ENCODE results near the gene RAPGEF3. TPM values are rescaled to one million over a fixed set of nuclear protein-coding genes. Genes with fewer than 3 reads are reported as not detected.

The RAPGEF3 gene
- total RNA-seq, 6 experiments from 2014 or later, result 2.0 to 4.1 (median 3.1) TPM

- DNase-seq, result no peak
- Mint-ChIP-seq H3K4me3 (no peak overlapping the region), H3K4me1 (ENCODE audit: low read depth) (peaks cover 44% of the 10 kb centered on the region), H3K9me3 (no peaks in the 10 kb centered on the region), H3K27me3 (ENCODE audit: insufficient read depth) (peaks cover 5% of the 10 kb centered on the region), H3K27ac (no peak overlapping the region), H3K36me3 (ENCODE audit: low read depth) (no peaks in the 10 kb centered on the region)
- TF ChIP-seq CTCF (IDR thresholded peaks at IDR 0.05), result no peak
These were observed 27.0 kb downstream of the RAPGEF3 start for GRCh38 chr12:47731723-47732122.

DNA sequence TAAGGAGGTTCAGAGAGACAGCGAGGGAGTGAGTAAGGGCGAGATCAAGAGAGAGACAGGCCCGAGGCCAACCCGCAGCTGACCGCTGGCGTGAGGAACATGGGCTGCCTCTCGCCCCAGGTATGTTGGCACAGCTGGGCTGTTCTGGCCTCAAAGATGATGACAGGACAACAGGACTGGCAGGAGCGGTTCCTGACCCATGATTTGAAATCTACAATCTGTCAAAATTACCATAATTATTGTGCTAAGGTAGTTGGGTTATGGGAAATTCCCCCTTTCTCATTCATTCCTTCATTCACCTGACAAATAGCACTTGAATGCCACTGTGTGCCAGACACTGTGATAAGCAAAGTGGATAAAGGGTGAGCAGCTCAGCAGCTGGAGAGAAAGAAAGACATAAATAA, 28.3 kb downstream of the RAPGEF3 start:
- Mint-ChIP-seq H3K27ac (peak overlapping the region; percentile 70), H3K4me1 (ENCODE audit: low read depth) (peaks cover 57% of the 10 kb centered on the region), H3K36me3 (ENCODE audit: low read depth) (no peaks in the 10 kb centered on the region), H3K4me3 (peak overlapping the region; percentile 51), H3K27me3 (ENCODE audit: insufficient read depth) (peaks cover 5% of the 10 kb centered on the region), H3K9me3 (no peaks in the 10 kb centered on the region)
- peak; percentile 54 for DNase-seq
- TF ChIP-seq CTCF (IDR thresholded peaks at IDR 0.05), result no peak

- H3K4me3 Mint-ChIP-seq, result no peak overlapping the region
- no peaks in the 10 kb centered on the region for H3K36me3 Mint-ChIP-seq (ENCODE audit: low read depth)
- peak overlapping the region; percentile 7 for H3K27ac Mint-ChIP-seq
- H3K27me3 Mint-ChIP-seq (ENCODE audit: insufficient read depth), result peaks cover 7% of the 10 kb centered on the region
- H3K9me3 Mint-ChIP-seq, result no peaks in the 10 kb centered on the region
- TF ChIP-seq CTCF (IDR thresholded peaks at IDR 0.05), result no peak
- DNase-seq, result peak; percentile 74
- H3K4me1 Mint-ChIP-seq (ENCODE audit: low read depth), result peaks cover 60% of the 10 kb centered on the region
These were observed 29.4 kb downstream of the RAPGEF3 start for GRCh38 chr12:47729233-47729632.

GRCh38 chr12:47725893-47726292, 32.8 kb downstream of the RAPGEF3 start:
- peaks cover 2% of the 10 kb centered on the region; the same call in 1 of the 2 replicates for H3K27me3 Mint-ChIP-seq (ENCODE audit: insufficient read depth)
- DNase-seq, result peak; percentile 76
- H3K36me3 Mint-ChIP-seq (ENCODE audit: low read depth), result no peaks in the 10 kb centered on the region
- TF ChIP-seq CTCF (IDR thresholded peaks at IDR 0.05), result no peak
- no peaks in the 10 kb centered on the region for H3K9me3 Mint-ChIP-seq
- H3K4me1 Mint-ChIP-seq (ENCODE audit: low read depth), result peaks cover 65% of the 10 kb centered on the region
- H3K27ac Mint-ChIP-seq, result peak overlapping the region; percentile 85
- no peak overlapping the region; the same call in 1 of the 2 replicates for H3K4me3 Mint-ChIP-seq

DNA sequence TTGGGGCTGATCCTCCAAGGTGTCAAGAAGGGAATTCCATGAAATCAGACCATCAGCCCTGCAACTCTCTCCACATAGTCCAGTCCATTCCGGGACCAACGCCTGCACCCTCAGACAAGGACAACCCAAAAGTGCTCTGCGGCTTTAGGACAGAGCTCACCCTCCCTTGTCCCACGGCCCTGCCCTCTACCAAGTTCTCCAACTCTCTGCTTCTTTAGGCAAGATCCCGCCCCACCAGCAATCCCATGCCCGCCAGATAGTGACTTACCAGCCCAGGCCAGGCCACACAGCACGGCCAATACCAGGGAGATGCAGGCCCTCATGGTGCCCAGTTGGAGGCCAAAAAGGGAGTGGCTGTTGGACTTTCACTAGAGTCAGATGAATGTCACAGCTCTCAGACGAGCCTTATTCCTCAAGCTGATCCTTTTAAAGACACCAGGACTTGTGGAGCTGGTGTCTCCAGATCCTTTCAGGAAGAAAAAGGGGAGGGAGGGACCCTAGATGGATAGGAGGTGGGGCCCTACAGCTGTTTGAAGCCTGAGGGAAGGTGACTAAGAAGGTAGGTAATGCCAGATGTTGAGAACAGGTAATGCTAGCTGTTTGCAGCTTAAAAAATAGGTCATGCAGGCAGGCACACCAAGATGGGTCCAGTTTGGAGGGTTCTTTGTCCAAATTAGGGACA, 33.4 kb downstream of the RAPGEF3 start, which contains the start of gene ENDOU:
ENDOU (minus strand) TSS at position 400 of the 682 bp plus-strand sequence; CDS start at position 323, 77 bp downstream.
- TF ChIP-seq CTCF (IDR thresholded peaks at IDR 0.05), result no peak
- Mint-ChIP-seq H3K27ac (peak within 1 kb of the TSS; percentile 85), H3K4me1 (ENCODE audit: low read depth) (peaks cover 58% of the 10 kb centered on the region), H3K36me3 (ENCODE audit: low read depth) (no peaks in the 10 kb centered on the region), H3K9me3 (no peaks in the 10 kb centered on the region), H3K4me3 (no peak within 1 kb of the TSS; the same call in 1 of the 2 replicates), H3K27me3 (ENCODE audit: insufficient read depth) (peaks cover 3% of the 10 kb centered on the region)
- DNase-seq, result no peak

Measured in HFFc6 (cell line).